NCI-H2081 treated with DMSO at 0.1 percent for 48 hours (cell line): ENCODE results near the gene CFAP54.
A peak's percentile ranks its signal among the peaks of the same experiment; 100 is the strongest.
"Not testable (repeated sequence)": the region's sequence is repeated elsewhere in the genome, so short reads cannot be mapped to it uniquely, and the experiment has no call there.

ENCODE experiments used
- DNase-seq: peaks from one replicate; lab custom pipeline; 2025; lab: John Stamatoyannopoulos, UW

The CFAP54 gene

DNA sequence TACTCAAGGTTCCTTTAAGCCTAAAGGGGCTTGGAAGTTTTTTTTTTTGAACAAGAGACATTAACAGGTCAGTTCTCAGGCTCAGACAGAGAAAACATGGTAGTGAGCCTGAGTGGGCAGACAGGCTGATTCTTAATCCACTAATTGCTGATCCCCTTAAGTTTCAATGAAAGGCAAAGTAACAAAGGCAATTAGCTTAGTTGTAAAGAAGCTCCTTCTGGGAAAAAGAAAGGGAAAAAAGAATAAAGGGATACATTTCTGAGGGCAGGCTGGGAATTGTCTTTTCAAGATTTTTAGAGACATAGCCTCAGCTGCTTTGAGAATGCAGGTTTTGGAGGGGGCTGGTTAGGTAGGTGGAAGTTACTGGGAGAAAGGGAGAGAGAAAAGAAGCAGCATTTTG is 133.8 kb downstream of the CFAP54 start:
- no peak for DNase-seq

DNA sequence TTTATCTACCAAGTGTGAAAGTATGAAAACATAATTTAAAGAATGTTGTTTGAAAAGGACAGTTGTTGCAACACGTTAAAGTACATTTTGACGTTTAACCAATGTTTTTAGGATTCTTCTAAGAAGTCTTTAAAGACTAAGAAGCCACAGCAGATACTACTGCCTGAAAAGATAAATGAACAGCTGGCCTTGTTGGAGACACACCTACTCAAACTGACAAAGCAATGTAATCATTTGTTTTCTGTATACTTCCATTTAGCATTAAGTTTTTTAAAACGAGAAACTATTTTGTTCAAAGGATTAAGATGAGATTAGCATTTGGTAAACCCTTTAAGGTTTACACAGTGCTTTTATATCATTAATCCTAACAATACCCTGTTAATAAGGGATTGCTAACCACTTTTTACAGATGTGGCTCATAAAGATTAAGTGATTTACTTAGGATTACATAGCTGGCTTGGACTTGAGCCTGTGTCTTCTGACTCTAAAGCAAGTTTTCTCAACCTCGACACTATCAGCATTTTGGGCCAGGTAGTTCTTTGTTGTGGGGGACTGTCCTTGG is 134.4 kb downstream of the CFAP54 start:
- no peak for DNase-seq

DNA sequence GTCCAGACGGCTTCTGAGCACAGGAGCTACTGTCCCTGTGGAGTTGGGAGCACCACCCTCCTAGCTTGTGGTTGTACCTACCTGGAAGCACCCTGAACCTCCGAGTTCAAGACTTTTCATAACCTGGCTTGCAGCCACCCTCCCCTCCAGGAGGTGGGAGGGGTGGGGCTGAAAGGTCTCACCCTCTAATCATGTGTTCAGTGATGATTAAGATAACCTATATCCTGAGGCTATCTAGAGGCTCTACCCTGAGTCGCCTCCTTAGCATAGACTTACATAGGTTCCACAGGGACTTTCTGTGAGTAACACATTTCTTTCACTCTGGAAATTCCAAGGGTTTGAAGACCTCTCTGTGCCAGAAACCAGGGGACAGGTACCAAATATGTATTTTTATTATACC is 146.5 kb downstream of the CFAP54 start:
- DNase-seq = no peak

- DNase-seq = no peak
Observed at GRCh38 chr12:96636895-96637294, 147.5 kb downstream of the CFAP54 start.

DNA sequence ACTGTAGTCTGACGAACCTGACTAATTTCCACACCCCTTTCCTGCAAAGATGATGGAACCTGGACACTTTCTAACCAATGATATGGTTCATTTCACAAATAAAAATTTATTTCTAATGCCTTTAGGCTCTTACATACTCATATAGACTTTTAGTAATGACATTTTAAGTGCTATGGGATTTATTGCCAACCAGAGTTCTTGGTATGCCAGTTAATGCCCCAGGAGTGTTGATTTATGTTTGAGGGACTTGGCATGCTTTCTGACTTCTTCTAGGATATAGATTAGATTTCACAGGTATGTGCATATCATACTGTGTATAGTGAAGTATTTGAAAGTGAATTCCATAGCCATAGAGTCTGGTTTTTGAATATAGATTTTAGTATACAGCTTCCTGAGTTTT is 159.5 kb downstream of the CFAP54 start:
- no peak for DNase-seq

GRCh38 chr12:96652870-96653269 is 163.5 kb downstream of the CFAP54 start:
- DNase-seq = no peak

- no peak for DNase-seq
Observed at GRCh38 chr12:96658075-96658474, 168.7 kb downstream of the CFAP54 start.

- DNase-seq = no peak
Observed at GRCh38 chr12:96669786-96670185, 180.4 kb downstream of the CFAP54 start.

DNA sequence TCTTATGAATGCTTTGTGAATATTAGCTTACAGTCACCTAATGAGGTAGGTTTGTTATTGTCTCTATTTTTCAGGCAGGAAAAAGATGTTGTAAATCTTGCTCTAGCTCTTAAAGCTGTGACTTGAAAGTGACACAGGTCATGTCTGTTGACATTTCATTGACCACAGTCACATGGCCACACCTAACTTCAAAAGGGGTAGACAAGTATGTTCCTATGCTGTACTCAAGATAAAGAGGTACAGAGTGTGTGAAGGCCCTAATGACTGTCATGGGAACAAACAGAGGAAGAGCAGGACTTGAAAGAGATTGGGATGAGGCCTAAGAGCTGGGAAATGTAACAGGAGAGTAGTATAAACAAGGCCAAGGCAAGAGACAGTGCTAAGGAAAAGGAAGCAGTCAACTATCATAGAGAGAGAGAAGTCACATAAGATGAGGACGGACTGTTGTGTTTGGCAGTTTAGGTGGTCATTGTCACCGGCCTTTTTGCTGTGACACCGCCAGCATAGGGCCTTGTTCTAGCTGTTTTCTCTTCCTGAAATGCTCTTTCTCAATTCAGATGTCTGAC is 181.0 kb downstream of the CFAP54 start:
- no peak for DNase-seq

DNA sequence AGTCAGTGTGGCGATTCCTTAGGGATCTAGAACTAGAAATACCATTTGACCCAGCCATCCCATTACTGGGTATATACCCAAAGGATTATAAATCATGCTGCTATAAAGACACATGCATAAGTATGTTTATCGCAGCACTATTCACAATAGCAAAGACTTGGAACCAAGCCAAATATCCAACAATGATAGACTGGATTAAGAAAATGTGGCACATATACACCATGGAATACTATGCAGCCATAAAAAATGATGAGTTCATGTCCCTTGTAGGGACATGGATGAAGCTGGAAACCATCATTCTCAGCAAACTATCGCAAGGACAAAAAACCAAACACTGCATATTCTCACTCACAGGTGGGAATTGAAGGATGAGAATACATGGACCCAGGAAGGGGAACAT is 186.1 kb downstream of the CFAP54 start:
- not testable (repeated sequence) for DNase-seq

- no peak for DNase-seq
Observed at GRCh38 chr12:96677363-96677762, 188.0 kb downstream of the CFAP54 start.

GRCh38 chr12:96687719-96688118 is 198.3 kb downstream of the CFAP54 start:
- DNase-seq = no peak

DNA sequence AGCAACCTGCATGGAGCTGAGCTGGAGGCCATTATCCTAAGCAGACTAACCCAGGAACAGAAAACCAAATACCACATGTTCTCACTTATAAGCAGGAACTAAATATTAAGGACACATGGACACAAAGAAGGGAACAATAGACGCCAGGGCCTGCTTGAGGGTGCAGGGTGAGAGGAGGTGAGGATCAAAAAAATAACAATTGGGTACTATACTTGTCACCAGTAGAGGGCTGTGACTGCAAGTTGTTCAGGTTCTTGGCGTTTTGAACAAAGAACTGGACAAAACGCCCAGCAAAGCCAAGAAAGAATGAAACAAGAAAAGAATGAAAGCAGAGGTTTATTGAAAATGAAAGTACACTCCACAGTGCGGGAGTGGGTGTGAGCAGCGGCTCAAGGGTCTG is 209.1 kb downstream of the CFAP54 start:
- no peak for DNase-seq

- no peak for DNase-seq
Observed at GRCh38 chr12:96698965-96699364, 209.6 kb downstream of the CFAP54 start.

DNA sequence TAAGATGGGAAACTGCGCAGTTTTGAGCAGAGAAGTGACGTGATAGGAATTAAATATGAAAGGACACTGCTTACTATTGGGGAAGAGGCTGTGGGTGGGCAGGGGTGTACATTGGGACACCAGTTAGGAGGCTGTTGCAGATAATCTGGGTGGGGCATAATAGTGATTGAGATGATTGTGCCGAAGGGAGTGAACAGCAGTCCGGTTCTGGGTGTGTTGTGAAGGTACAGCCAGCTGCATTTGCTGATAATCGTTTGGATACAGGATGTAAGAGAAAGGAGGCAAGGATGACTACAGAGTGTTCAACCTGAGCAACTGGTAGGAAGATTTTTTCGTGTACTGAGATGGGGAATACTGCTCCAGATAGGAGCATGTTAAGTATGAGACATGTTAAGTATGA is 212.5 kb downstream of the CFAP54 start:
- DNase-seq = no peak

GRCh38 chr12:96710127-96710745 is 220.9 kb downstream of the CFAP54 start:
- DNase-seq = no peak

- no peak for DNase-seq
Observed at GRCh38 chr12:96711364-96711763, 222.0 kb downstream of the CFAP54 start.

GRCh38 chr12:96714199-96714598 is 224.8 kb downstream of the CFAP54 start:
- no peak for DNase-seq

GRCh38 chr12:96719660-96720362 is 230.4 kb downstream of the CFAP54 start:
- peak; percentile 9 for DNase-seq

- DNase-seq = no peak
Observed at GRCh38 chr12:96720363-96720705, 231.0 kb downstream of the CFAP54 start.

- not testable (repeated sequence) for DNase-seq
Observed at GRCh38 chr12:96729466-96729865, 240.1 kb downstream of the CFAP54 start.

GRCh38 chr12:96729886-96730285 is 240.5 kb downstream of the CFAP54 start:
- DNase-seq = no peak

DNA sequence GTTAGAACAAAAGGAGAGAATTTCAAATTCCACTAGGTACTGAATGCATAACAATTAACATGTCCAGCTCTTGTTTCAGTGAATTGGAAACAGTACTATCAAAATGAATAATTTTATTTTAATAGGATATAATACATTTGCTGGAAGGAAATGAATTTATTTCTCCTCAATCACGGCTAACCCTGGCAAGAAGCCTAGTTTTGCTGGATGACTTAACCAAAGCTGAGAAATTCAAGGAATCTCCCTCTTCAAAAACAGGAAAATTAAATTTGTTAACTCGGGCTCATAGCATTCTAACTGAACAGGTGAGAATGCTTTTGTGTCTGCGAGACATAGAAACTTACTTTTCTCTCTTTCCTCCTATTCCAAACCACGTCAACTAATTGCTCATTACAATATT is 254.2 kb downstream of the CFAP54 start:
- no peak for DNase-seq
